SH-SY5Y (cell line): Measurements from ENCODE around the gene BFSP2.

ENCODE experiments used
- GATA2 ChIP-seq: IDR thresholded peaks from 2 replicates; pipeline ENCODE4 v1.6.1; 2011; ENCODE audit warnings: mild to moderate bottlenecking, low read depth, low read length
- GATA3 ChIP-seq: IDR thresholded peaks from 2 replicates; pipeline ENCODE4 v1.6.1; 2011; ENCODE audit warnings: low read depth, mild to moderate bottlenecking, low read length, moderate library complexity

DNA sequence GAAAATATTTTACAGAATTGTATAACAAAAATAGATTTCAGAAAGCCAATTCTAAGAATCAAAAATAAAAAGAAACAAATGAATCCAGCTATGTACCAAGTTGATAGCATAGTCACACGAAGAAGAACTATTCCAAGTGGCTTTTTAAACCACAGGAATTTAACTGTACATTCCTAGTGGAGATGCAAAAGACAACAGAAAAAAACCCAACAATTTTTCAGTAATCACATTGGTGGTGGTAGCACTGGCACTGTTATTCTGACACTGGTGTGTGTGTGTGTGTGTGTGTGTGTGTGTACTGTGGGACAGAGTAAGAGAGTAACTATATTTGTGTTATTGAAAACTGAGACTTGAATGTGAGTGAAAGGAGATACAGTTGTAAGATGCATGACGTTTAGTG lies 9.1 kb downstream of the BFSP2 start:
- TF ChIP-seq GATA3 (no peak), GATA2 (no peak)
